Spleen (tissue), 11 donors: ENCODE measurements around the gene BLM. TPM values are rescaled to one million over a fixed set of nuclear protein-coding genes. Genes with fewer than 3 reads are reported as not detected.
A peak's percentile ranks its signal among the peaks of the same experiment; 100 is the strongest.

ENCODE experiments used
- DNase-seq: peaks from one replicate; pipeline ENCODE4 v3.0.0-alpha.2; 2020
- H3K27ac ChIP-seq, 8 donors: fragments of 200-600 bp; sonication (generic) in 7 of 8; 1 replicate in 4 of 8; 2 replicates in 4 of 8; pipeline versions ENCODE4 v1.5.0 to v1.8.0; 2016 to 2021; ENCODE audit warnings: inconsistent platforms in 4 of 8, mild to moderate bottlenecking in 4 of 8, moderate library complexity in 1 of 8
- H3K27me3 ChIP-seq, 7 donors: fragments of 200-600 bp; sonication (generic) in 6 of 7; replicated peaks in 1 of 7; 1 replicate in 4 of 7; 2 replicates in 3 of 7; pipeline versions ENCODE4 v1.5.0 to v1.8.0; 2016 to 2021; ENCODE audit warnings: inconsistent platforms in 3 of 7, mild to moderate bottlenecking in 1 of 7
- H3K36me3 ChIP-seq, 6 donors: fragments of 200-600 bp; sonication (generic) in 5 of 6; 1 replicate in 4 of 6; 2 replicates in 2 of 6; pipeline versions ENCODE4 v1.5.0 to v1.8.0; 2016 to 2021; ENCODE audit warnings: inconsistent platforms in 2 of 6
- H3K4me1 ChIP-seq, 6 donors: fragments of 200-600 bp; sonication (generic) in 5 of 6; 1 replicate in 3 of 6; 2 replicates in 3 of 6; pipeline versions ENCODE4 v1.5.0 to v1.8.0; 2016 to 2021; ENCODE audit warnings: inconsistent platforms in 3 of 6
- H3K4me3 ChIP-seq, 8 donors: fragments of 200-600 bp; sonication (generic) in 7 of 8; 1 replicate in 4 of 8; 2 replicates in 4 of 8; pipeline versions ENCODE4 v1.5.0 to v1.8.0; 2016 to 2021; ENCODE audit warnings: inconsistent platforms in 4 of 8, mild to moderate bottlenecking in 4 of 8, moderate library complexity in 2 of 8
- H3K9me3 ChIP-seq, 8 donors: fragments of 200-600 bp; sonication (generic) in 7 of 8; 1 replicate in 4 of 8; 2 replicates in 4 of 8; pipeline versions ENCODE4 v1.5.0 to v1.8.0; 2016 to 2021; ENCODE audit warnings: inconsistent platforms in 4 of 8
- CTCF ChIP-seq, 11 experiments: fragments of 200-600 bp in 7 of 11; fragments of 450-650 bp in 4 of 11; sonication (generic) in 4 of 11; IDR thresholded peaks in 8 of 11; conservative IDR thresholded peaks in 3 of 11; 1 replicate in 7 of 11; 2 replicates in 4 of 11; pipeline versions ENCODE4 v1.4.0 to v1.8.0; 2016 to 2021; ENCODE audit warnings: antibody characterized with exemption in 11 of 11, inconsistent platforms in 4 of 11, mild to moderate bottlenecking in 1 of 11
- POLR2A ChIP-seq, 3 donors: fragments of 450-650 bp; IDR thresholded peaks; one replicate each; pipeline ENCODE4 v1.5.1; 2017; ENCODE audit warnings: antibody characterized with exemption in 3 of 3, mild to moderate bottlenecking in 1 of 3
- POLR2AphosphoS5 ChIP-seq, 3 donors: sonication (generic); formaldehyde crosslinking; IDR thresholded peaks; one replicate each; pipeline ENCODE4 v1.5.1; 2017; ENCODE audit warnings: antibody characterized with exemption in 3 of 3
- WGBS, 5 donors: extraction: QIAGEN DNeasy Blood & Tissue Kit in 3 of 5; methylation state at CpG; one replicate each; pipeline versions ENCODE4 v1.1.5 to v1.1.7; 2013 to 2018; 5-methylcytosine and 5-hydroxymethylcytosine counted together
- intact Hi-C: fragments of 100-400 bp; cut with DNase I; formaldehyde crosslinking; loops from one replicate; pipeline ENCODE4 v1.15.0; 2023; ENCODE audit warnings: low total_unique reads
- polyA plus RNA-seq, 3 donors: library from polyadenylated mRNA; stranded (reverse); fragments of 200-250 nt; gene quantifications; one replicate each; pipeline ENCODE4 v1.2.1, GENCODE V29; 2013
- total RNA-seq, 7 donors: library from RNA; depleted of rRNA in 3 of 7; stranded (reverse); fragments of >200 nt in 3 of 7; fragmentation: NEBNext Ultra II Directional in 4 of 7; extraction: Animal tissue kit (Norgen Biotek cat#: 25700) in 4 of 7; gene quantifications; one replicate each; pipeline versions ENCODE4 v1.1.0 to v1.2.1, GENCODE V29; 2016 to 2021
- donor health status: healthy with polysubstance abuse.
- donor health status: DM: no; HTN: no; CAD: no; lungs with moderate emphysema.
- donor health status: DM: no; HTN: no; CAD: no.
- donor health status: Bipolar disorder and iron deficiency.
- donor health status: healthy.
- donor health status: DM: no; HTN: no; CAD: no.
- donor health status: DM: yes; HTN: yes; CAD: no.

BLM gene
- total and polyA plus RNA-seq, 10 donors: 5.8 to 12.0 (median 7.3) TPM

GRCh38 chr15:90701048-90701447 lies 16.1 kb upstream of the BLM start:
- 49 to 68% (median 50%) methylated on average over 2 of the region's 2 CpGs for WGBS, 5 donors
- no peak for DNase-seq
- Histone ChIP-seq H3K27me3 (no peaks in the 10 kb centered on the region), H3K4me1 (peaks cover 0 to 17% (median 4%) of the 10 kb centered on the region in 6 donors), H3K4me3 (no peak overlapping the region), H3K36me3 (no peaks in the 10 kb centered on the region), H3K9me3 (peaks cover 0 to 25% (median 17%) of the 10 kb centered on the region in 8 donors), H3K27ac (peak overlapping the region in 2 of 8 donors; percentile 29 to 49)
- no peak for TF ChIP-seq CTCF (IDR thresholded peaks at IDR 0.05 in 8 of 11, conservative IDR thresholded peaks at IDR 0.05 in 3 of 11)
- no peak for TF ChIP-seq POLR2A (IDR thresholded peaks at IDR 0.05)
- no peak for TF ChIP-seq POLR2AphosphoS5 (IDR thresholded peaks at IDR 0.05)
- intact Hi-C loops: no loop called here

DNA sequence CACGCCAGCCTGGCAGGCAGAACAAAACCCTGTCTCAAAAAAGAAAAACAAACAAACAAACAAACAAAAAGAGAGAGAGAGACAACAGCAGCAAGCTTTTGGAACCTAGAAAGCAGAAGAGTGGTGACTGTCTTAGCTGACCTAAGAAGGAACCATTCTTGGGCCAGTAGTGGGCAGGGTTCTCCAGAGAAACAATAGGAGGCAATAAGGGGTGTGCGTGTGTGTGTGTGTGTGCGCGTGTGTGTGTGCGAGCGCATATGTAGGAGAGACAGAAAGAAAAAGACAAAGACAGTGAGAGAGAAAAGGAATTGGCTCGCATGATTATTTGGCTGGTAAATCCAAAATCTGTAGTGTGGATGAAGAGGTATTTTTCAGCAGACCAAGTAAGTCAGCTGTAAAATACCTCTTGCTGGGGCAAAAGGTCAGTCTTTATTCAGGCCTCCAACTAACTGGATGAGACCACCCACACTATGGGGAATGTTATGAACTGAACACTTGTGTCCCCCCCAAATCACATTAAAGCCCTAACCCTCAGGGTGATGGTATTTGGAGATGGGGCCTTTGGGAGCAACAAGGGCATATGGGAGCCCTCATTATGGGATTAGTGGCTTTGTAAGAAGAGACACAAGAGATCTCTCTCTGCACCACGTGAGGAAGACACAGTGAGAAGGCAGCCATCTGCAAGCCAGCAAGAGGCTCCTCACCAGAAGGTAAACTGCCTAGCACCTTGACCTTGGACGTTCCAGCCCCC lies 15.1 kb upstream of the BLM start:
- DNase-seq: no peak
- Histone ChIP-seq H3K9me3 (peaks cover 0 to 25% (median 17%) of the 10 kb centered on the region in 8 donors), H3K4me3 (no peak overlapping the region), H3K36me3 (no peaks in the 10 kb centered on the region), H3K4me1 (peaks cover 0 to 17% (median 4%) of the 10 kb centered on the region in 6 donors), H3K27me3 (no peaks in the 10 kb centered on the region), H3K27ac (peak overlapping the region in 2 of 8 donors; percentile 29 to 49)
- TF ChIP-seq CTCF (IDR thresholded peaks at IDR 0.05 in 8 of 11, conservative IDR thresholded peaks at IDR 0.05 in 3 of 11) (no peak), POLR2A (IDR thresholded peaks at IDR 0.05) (no peak), POLR2AphosphoS5 (IDR thresholded peaks at IDR 0.05) (no peak)
- WGBS, 5 donors: 76 to 91% (median 85%) methylated on average over 9 of the region's 9 CpGs
- intact Hi-C loops: no loop called here

DNA sequence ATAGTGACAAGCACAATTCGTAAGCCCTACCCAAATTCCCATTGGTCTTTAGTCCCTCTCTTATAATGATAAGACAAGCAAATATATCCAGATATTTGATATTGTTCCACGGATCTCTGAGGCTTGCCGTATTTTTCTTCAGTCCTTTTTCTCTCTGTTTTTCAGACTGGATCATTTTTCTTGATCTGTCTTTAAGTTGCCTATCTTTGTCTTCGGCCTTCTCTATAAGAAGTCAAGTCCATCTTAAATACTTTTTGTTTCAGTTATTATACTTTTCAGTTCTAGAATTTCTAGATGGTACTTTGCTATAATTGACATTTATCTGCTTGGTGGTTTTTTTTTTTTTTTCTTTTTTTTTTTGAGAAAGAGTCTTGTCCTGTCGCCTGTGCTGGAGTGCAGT lies 13.7 kb upstream of the BLM start:
- peaks cover 0 to 17% (median 4%) of the 10 kb centered on the region in 6 donors for H3K4me1 ChIP-seq
- WGBS, 5 donors: 92 to 96% (median 95%) methylated on average over 5 of the region's 5 CpGs
- H3K4me3 ChIP-seq: no peak overlapping the region
- no peaks in the 10 kb centered on the region for H3K27me3 ChIP-seq
- DNase-seq: no peak
- intact Hi-C loops: no loop called here
- no peak overlapping the region for H3K27ac ChIP-seq
- TF ChIP-seq POLR2A (IDR thresholded peaks at IDR 0.05) (no peak), CTCF (IDR thresholded peaks at IDR 0.05 in 8 of 11, conservative IDR thresholded peaks at IDR 0.05 in 3 of 11) (no peak), POLR2AphosphoS5 (IDR thresholded peaks at IDR 0.05) (no peak)
- no peaks in the 10 kb centered on the region for H3K36me3 ChIP-seq
- peaks cover 0 to 25% (median 17%) of the 10 kb centered on the region in 8 donors for H3K9me3 ChIP-seq

- 85 to 97% (median 94%) methylated on average over 4 of the region's 4 CpGs for whole genome bisulfite sequencing, 5 donors
- Histone ChIP-seq H3K4me3 (no peak overlapping the region), H3K4me1 (peaks cover 0 to 17% (median 4%) of the 10 kb centered on the region in 6 donors), H3K27ac (no peak overlapping the region), H3K9me3 (peaks cover 0 to 25% (median 17%) of the 10 kb centered on the region in 8 donors), H3K36me3 (no peaks in the 10 kb centered on the region), H3K27me3 (no peaks in the 10 kb centered on the region)
- DNase-seq: no peak
- TF ChIP-seq CTCF (IDR thresholded peaks at IDR 0.05 in 8 of 11, conservative IDR thresholded peaks at IDR 0.05 in 3 of 11) (no peak), POLR2A (IDR thresholded peaks at IDR 0.05) (no peak), POLR2AphosphoS5 (IDR thresholded peaks at IDR 0.05) (no peak)
- intact Hi-C loops: no loop called here
Measured at GRCh38 chr15:90705212-90705611, 11.9 kb upstream of the BLM start.
